ENCODE data around the gene TMEM132A.

DNA sequence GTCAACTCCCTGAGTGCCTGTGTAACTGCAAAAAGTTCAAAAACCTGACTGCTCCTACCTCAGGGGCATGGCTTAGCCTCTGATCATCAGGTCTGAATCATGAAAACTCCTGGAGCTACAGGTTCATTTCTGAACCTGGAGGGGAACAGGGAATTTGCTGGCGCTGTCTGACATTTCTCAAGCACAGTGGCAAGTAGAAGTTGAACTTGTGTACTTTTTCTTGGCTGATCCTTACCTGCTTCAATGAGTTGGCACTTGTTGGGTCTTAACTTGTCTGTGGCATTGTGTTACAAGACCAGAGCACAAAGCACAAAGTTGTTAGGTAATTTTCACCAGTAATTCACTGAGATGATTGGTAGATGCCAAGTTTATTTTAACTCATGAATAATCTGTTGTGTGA, 7.0 kb upstream of the TMEM132A start:
- no peak for TF ChIP-seq EZH2phosphoT487 (IDR thresholded peaks at IDR 0.05)
- no peak for TF ChIP-seq EZH2 (IDR thresholded peaks at IDR 0.05)
